ENCODE measurements around the gene SFMBT2.
A peak's percentile ranks its signal among the peaks of the same experiment; 100 is the strongest.

SFMBT2 gene

DNA sequence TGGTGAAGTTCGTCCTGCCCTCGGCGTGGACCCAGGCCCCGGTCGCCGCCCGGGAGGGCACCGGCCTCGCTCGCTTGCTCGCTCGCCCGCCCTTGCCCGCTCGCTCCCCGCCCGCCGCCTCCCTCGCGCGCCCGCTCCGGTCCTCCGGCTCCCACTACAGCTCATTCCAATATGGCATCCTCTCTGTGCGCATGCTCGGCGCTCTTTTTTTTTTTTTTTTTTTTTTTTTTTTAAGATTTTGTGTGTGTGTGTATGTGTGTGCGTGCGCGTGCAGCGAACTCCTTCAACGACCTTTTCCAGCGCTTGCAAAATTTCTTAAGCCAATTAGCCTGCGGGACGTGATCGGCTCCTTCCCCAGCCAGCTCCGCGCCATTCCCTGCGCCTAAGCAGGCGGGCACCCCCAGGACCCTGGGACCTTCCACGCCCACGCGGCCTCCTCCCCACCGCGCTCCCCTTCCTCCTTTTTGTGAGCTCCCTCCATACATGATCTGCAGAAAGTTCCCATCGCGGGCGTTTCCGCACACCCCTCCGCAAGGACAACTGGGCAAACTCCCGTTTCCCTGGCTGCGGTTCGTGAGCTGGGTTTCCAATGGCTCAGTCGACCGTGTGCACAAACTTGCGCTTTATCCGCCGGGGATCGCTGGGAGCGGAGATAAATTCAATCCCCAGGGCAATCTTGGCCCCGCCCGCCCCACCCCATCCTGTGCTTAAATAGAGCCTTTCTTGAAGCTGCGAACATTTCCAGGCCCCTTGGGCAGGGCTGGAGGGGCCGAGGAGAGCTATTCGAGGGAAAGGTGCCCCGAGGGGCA lies at the start of gene SFMBT2:
SFMBT2 (minus strand) TSS at position 173 of the 809 bp plus-strand sequence. CDS start 29,136 bp downstream, outside the sequence.
- DNase-seq, result peak; percentile 21

DNA sequence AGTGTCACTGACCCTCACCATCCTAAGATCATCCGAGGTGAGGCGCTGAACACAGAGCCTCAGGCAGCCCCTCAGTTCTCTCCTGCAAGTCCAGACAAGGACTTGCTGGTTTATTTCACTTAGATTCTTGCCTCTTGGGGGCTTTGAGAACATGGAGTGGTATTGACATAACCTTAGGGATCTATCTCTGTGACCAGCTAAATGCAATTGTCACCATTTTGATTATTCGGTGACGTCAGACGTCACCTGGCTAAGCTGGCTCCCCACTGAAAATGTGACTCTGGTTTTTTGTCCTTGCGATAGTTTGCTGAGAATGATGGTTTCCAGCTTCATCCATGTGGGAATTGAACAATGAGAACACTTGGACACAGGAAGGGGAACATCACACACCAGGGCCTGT lies 49.2 kb upstream of the SFMBT2 start:
- no peak for DNase-seq

DNA sequence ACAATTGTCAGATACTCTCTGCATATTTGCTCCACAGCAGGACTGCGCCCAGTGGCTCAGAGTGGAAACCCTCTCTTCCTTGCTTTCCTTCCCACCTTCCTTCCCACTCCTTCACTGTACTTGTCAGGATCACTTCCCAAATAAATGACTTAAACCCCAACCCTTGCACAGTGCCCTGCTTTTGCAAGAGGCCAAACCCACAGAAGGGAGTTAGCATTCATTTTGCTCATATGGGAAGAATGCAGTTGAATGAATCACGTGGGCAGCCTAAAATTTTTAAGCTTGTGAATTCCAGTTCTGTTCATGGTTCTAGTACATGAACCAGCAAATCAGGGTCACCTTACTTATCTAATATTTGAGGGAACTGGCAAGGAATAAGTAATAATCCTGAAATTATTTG lies 47.7 kb upstream of the SFMBT2 start:
- no peak for DNase-seq

DNA sequence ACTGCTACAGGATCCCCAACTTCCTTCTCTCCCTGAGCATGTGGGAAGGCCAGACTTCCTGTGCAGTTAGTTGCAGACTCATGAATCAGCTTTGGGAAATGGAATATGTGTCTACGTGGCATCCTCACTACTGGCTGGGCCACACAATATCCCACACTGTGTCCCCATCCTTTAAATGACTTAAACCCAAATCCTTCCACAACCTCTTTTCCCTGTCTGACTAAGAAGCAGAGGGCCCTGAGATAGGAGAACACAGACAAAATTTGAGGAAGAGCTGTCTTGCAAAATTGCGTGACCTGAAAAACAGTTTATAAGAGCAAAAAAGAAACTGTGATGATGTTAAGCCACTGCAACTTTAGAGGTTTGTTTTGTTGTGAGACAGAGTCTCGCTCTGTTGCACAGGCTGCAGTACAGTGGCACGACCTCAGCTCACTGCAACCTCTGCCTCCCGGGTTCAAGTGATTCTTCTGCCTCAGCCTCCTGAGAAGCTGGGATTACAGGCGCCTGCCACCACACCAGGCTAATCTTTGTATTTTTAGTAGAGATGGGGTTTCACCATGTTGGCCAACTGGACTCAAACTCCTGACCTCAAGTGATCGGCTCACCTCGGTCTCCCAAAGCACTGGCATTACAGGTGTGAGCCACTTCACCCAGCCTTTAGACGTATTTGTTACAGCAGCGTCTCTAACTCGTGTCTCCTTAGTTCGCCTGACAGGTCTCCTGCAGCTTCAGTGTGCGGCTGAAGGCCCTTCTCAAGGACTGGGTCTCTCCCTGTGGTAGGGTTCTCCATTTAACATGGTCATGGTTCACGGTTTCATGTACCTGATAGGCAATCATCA lies 46.9 kb upstream of the SFMBT2 start:
- DNase-seq, result no peak

DNA sequence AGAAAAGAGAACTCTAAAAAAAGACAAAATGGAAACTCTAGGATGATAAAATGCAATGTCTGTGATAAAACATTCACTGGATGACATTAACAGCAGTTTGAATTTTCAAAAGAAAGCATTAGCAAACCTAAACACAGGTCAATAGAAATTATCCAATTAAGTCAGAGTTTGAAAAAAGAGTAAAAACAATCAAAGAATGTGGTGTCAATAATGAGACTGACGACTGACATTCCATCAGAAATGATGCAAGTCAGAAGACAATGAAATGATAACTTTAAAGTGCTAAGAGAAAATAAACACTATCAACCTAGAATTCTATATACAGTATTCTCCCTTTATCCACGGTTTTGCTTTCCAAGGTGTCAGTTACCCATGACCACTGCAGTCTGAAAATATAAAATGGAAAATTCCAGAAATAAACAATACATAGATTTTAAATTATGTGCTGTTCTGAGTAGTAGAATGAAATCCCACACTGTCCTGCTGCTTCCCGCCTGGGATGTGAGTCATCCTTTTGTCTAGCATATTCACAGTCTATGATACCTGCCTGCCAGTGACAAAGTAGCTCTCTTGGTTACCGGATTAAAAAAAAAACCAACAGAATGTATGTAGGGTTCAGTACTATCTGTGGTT lies 38.3 kb upstream of the SFMBT2 start:
- no peak for DNase-seq

DNA sequence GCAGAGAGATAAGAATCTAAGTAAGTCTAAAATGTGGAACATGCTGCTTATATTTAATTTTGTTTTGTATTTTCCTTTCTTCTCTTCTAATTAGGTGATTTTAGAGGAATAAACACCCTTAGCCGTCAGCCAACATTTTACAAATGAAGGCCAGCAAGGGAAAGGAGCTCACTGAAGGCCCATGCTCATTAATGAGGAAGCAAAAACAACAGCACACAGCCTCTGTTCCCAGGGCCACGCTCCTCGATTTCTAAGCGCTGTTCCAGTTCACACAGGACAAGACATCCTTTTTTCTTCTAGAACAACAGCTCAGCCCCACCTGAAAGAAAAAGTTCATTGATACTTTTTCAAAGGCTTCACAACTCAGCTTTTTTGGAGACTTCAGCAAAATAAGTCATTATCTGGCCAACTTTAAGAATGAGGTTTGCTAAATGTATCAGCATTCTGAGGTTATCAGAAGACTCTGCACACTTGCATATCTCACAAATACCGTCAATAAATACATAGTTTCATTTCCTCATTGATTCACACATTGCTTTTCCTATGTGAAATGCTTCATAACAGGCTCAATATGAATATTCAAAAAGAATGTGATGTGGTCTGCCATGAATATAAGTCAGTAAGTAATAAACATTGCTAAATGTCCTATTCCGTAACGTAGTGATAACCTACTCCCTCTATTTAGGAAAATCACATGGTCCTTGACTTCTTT lies 34.8 kb upstream of the SFMBT2 start:
- no peak for DNase-seq

DNA sequence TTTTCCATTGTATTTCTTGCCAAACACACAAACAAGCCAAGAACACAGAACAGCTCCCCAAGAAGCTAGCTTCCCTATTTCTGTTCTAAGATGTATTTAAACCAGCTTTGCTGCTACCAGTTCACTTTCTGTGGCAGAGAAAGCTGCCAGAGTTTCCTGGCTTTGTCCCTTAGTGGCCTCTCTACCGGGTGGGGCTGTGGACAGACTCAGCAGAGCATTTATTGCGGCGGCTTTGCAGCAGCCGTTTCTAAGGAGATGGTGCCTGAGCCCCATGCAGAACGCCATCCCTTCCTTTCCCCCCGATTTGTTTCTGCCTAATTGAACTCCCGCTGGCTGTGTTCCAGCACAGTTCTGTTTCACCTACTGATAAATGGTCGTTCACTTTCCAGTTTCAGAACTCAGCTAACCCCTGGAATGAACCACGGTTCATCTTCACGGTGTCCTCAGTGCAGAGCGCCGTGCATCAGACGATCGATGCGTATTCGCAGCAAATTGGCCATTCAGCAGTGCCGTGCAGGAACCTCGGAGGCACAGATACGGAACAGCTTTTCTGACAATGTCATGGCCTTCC lies 33.8 kb upstream of the SFMBT2 start:
- DNase-seq, result no peak

DNA sequence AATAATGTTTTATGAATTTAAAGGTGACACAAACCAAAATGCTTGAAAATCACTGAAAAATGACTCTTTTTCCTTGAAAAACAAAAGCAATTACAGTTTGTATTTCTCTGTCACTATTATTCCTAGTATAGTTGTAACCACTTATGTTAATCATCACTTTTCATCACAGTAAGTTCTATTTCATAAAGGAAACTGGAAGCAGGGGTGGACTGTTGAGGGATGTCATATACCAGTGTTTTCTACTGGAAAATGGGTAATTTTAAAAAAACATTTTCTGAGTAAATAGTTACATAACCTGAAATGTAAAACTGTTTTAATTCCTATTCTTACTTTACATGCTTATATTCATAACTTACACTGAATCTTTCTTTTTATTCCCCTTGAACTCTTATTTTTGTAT lies 32.2 kb upstream of the SFMBT2 start:
- DNase-seq, result no peak

DNA sequence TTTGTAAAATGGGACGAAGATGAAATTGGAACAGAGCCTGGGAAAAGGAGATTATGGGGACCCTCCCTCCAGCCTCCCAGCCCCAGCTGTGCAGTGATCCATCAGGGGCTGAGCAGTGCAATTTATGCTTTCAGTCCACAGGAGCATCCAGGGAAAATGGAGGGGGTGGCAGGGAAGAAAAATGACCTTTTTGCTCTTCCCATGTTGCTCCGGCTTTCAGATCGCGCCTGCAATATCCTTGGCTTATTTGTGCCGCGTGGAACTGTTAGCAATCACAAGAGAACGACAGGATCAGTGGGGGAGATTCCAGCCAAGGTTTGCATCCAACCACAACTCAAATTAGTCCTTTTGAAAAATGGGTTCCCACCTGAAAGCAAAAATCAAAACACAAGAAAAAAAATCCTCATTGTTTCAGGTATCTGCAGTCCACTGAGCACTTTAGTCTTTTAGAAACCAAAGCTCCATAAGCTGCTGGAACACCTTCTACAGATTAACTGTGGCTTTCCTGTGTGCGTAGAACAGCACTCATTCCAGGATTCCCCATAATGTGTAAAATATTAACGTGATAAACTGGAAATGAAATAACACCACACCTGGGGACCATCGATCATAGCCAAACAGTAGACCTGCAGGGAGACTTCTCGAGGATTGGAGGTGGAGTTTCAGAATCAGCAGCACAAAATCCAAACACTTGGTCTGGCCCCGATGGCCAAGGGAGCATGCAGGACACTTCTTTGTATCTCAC lies 30.7 kb upstream of the SFMBT2 start:
- DNase-seq, result no peak

DNA sequence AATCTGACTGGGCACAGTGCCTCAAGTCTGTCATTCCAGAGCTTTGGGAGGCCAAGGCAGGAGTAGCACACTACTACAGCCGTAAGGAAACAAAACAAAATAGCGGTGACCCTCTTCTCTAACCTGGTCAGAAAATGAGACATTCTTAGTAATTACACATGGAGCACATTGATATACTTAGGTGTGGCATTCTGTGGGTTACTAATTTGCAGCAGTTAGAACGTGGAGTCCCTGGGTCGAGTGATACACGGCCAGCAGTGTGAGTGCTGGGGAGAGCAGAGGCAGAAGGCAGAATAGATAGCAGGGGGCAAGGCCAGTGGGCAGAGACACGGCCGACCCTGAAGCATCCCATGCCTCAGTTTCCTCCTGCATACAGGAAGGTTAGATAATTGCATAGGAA lies 28.9 kb upstream of the SFMBT2 start:
- DNase-seq, result no peak

DNA sequence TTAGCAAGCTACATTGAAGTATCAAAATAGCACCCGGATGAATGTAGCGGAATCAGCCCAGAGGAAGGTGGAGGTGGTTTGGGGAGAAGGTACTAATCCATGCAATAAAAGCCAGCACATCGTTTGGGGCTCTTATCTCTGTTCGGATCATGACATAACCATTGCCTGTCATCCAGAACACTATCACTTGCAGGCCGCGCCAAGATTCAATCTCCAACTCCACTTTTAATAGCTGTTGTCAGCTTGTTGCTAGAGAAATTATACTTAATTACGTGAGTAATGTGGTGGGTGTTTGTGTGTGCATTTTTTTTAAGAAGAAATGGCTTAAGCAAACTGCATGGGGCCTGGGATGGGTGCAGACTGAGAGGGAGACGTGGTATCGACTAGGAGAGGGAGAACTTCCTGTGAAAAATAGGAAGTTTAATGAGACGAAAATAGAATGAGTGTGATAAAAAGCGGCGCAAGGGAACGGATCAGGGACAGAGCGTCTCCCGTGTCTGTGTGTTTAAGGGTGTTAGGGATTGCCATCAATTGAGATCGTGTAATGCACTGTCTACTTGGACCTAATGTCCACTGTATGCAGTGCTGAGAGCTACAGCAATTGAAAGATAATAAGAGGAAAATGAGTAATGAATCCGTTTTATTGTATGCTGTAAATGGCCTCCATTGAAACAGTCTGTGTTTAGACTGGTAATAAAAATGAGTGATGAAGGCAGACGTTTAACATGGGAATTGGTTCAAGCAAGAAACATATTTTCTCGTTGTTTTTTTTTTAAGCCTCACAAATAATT lies 27.6 kb upstream of the SFMBT2 start:
- no peak for DNase-seq

DNA sequence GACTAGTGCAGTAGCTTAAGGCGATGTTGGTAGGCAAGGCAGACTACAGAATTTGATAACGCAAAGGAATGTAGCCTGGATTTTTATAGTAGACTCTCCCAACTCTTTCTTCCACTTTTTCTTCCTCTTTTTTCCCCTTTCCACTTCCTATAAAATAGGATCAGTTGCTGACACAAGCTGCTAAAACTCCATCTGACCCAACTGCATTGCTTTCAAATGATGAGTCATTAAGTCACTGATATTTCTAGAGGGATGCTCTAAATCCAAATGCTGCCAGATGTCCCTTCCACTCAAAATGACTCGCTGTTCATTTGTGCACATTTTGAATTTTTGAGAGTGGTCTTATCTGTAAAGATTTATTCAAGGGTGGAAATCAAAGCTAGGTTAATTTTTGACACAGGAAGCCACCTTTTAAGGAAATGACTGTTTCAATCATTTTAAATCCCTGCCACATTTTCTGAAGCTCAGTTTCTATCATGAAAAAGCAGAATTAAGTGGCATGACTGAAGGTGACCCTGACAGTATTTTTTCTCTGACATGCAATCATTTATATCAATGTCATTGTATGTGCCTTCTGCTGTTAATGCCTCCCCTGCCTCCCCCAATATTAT lies 25.8 kb upstream of the SFMBT2 start:
- DNase-seq, result no peak

DNA sequence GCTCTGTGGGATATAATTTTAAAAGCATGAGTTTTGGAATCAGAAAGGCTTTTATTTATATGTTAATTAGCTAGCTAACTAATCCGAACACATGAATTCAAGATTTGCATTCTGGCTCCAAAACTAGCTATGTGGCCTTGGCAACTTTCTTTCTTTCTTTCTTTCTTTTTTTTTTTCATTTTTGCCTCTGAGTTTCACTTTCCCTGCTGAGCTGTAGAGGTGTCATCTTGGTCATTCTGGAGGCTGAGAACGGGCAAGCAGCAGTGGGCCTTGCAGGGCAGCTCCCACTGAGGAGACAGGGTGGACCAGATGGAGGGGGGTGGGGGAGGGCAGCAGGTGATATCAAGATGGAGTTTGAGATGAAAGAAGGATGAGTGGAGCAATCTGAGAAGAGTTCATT lies 24.8 kb upstream of the SFMBT2 start:
- no peak for DNase-seq

DNA sequence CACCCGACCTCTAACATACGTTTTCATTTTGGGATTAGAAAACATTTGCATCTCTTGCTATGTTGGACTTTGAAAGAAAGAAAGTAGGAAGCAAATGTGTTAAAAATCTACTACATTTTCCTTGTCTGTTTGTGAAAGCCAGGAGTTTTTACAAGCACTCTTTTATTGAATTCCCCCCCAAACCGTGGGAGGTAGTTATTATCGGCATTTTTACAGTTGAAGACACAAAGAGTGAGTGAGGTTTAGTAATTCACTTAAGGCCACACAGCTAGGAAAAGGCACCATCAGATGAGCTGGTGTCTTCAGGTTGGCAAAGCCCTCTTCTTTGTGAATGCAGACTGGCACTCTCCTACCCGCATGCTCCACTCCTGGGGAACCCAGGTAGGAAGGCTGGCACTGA lies 23.5 kb upstream of the SFMBT2 start:
- DNase-seq, result no peak

DNA sequence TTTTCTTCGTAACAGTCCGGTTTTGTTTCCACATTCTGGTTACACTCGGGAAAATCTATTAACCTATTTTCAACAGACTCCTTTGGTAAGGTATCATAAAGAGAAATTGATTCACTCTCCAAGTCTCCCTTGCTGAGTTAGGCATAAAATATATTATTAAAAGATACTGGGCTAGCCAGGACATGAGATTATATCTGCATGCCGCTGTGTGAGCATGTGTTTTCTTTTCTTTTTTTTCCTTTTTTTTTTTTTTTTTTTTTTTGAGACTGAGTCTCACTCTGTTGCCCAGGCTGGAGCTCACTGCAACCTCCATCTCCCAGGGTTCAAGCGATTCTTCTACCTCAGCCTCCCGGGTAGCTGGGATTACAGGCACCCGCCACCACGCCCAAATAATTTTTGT lies 23.0 kb upstream of the SFMBT2 start:
- DNase-seq, result no peak

DNA sequence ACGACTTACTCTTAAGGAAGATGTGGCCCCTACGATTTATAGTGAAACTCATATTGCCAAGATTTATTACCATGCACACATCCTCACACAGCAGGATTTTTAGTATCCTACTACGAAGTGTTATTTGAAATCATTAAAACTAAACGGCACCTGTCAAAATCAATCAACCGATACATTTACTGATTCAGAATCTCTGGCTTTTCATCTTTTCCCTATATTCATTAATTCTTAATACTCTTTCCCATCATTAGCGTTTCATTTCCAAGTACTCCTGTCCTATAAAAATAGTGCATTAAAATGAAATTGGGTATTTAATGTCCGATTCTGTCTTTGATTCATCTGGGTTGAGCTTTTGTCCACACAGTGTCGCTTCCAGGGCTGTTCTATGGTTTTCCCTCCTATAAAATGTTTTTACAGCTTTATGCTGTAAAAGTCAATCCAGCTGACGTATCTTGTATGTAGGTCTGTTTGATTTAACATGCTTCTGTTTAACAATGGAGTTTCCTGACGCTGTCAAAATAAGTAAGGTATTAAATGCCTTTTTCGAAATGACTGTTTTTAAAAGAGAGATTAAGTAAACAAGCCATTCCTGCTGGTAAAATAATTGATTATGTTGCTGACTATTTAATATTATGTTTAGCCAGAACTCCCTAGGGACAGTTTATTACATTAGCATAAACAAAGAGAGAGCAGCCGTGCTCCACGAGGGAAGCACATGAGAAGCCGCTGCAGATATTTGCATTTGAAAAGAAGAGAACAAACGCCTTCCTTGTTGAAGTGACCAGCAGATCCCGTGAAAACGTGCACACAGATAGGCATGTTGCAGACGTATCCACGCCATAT lies 22.3 kb upstream of the SFMBT2 start:
- DNase-seq, result peak; percentile 69

DNA sequence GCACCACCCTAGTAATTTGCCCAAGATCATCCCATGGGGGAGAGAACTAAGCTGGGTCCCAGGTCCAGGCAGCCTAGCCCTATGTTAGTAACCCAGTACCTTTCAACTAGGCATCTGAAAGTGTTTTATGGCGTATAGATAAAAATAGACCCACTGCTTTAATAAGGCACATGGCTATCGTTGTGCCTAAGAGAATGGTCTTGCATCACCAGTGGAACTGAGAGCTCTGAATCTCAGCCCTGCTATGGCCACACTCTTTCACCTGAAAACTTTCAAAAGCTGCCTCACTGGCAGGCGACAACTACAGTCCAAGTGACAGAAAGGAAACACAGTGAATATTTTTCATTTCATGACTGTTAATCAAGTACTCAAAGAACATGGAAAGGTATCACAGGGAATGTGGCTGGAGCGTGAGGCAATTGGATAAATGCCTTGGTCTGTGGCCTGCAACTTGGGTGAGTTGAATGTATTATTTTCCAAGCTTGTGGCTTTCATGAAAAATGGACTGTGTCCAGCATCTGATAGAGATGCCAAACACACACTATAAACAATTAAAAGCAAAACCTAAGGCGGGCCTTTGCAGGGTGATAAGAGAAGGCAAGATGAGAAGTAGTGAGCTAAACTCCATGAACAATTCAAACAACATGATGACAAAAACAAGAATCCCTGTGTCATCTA lies 18.0 kb upstream of the SFMBT2 start:
- no peak for DNase-seq

DNA sequence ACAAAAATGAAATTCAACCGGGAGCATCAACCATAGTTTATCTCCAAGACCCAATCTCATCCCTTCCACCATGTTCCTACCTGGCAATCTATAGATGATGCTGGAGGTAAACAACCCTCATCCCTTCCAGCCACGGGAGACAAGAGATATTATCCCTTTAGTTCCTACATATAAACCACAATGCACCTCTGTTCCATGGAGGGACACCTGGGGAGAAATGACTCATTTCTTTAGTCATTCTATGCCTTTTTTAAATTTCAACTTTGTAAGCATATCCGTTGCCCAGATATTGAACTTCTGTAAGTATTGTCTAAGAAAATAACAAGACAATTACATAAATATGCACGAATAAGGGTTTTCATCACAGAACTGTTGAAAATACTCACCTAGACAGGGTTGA lies 15.5 kb upstream of the SFMBT2 start:
- no peak for DNase-seq

DNA sequence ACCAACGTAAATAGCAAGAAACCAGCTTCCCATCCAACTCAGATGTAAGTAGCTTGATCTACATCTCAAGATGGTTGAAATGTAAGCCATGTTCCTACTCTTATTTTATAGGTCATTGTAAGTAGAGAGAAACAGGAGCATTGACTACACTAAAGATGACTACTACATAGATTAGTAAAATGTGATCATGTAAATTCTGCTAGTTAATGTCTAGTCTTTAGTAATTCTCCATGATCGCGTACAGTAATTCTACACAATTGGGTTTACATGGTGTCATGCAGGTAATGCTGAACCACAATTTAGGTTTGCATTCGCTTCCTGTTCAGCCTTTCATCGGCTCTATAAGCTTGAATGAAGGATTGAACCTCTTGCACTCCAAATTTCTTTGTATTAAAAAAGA lies 14.9 kb upstream of the SFMBT2 start:
- DNase-seq, result no peak

Data from NCI-H1048 (cell line).